Measurements from ENCODE around the gene ERN1. TPM values are rescaled to one million over a fixed set of nuclear protein-coding genes. Genes with fewer than 3 reads are reported as not detected.

ERN1 gene
- polyA plus RNA-seq, 1 donor (not counting 4 experiments of a cell fraction or from before 2014, with no cell fraction given): 7.1 TPM

DNA sequence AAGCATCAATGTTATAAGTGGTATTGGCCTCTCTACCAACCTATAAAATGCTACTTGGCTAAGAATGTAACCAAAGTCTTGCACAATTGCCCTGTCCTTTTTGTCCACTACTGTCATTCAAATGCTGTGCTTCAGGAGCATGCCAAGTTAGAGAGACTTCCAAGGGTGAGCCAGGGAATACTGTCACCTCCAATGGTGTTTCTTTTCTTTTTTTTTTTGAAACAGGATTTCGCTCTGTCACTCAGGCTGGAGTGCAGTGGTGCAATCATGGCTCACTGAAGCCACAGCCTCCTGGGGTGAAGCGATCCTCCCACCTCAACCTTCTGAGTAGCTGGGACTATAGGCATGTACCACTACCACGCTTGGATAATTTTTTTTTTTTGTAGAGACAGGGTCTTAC is 43.7 kb upstream of the ERN1 start:
- DNase-seq (ENCODE audit: low read depth, low spot score) (no peak), FAIRE-seq (no peak)
- Histone ChIP-seq H4K20me1 (ENCODE audit: control insufficient read depth, extremely low read depth, insufficient read depth, low read length) (no peaks in the 10 kb centered on the region), H3K4me2 (ENCODE audit: control insufficient read depth, extremely low read depth, insufficient read depth, low read depth, low read length) (no peak overlapping the region), H3K9me3 (ENCODE audit: control insufficient read depth, low read depth, low read length) (no peaks in the 10 kb centered on the region), H2AFZ (ENCODE audit: control insufficient read depth, low read length) (no peak overlapping the region), H3K27me3 (ENCODE audit: control insufficient read depth, extremely low read depth, insufficient read depth, low read length) (no peaks in the 10 kb centered on the region), H3K4me1 (ENCODE audit: control insufficient read depth, extremely low read depth, insufficient read depth, low read length) (peaks cover 10% of the 10 kb centered on the region), H3K36me3 (ENCODE audit: control insufficient read depth in 2 of 2, extremely low read depth in 1 of 2, insufficient read depth in 2 of 2, low read length in 2 of 2) (peaks cover 26 to 31% of the 10 kb centered on the region in 2 experiments), H3K4me3 (ENCODE audit: control insufficient read depth in 2 of 3, extremely low read depth in 1 of 3, insufficient read depth in 2 of 3, low read depth in 1 of 3, low read length in 3 of 3) (no peak overlapping the region), H3K27ac (ENCODE audit: control insufficient read depth, insufficient read depth, low read length) (no peak overlapping the region), H3K9me1 (ENCODE audit: control insufficient read depth, extremely low read depth, insufficient read depth, low read length) (no peaks in the 10 kb centered on the region), H3K79me2 (ENCODE audit: control insufficient read depth, insufficient read depth, low read length) (no peaks in the 10 kb centered on the region), H3K9ac (ENCODE audit: control insufficient read depth, extremely low read depth, insufficient read depth, low read length) (no peak overlapping the region)
- no peak for TF ChIP-seq EZH2 (IDR thresholded peaks at IDR 0.05; ENCODE audit: low read length)
- no peak for TF ChIP-seq CTCF (optimal IDR thresholded peaks at IDR 0.05 in 1 of 3, IDR thresholded peaks at IDR 0.05 in 1 of 3, conservative IDR thresholded peaks at IDR 0.05 in 1 of 3; ENCODE audit: extremely low read depth in 1 of 3, insufficient read depth in 2 of 3, low read length in 3 of 3)
- dilution Hi-C loops (cut with MboI; ENCODE audit: extremely low pct_ligation_motif_present, low sequenced_read_pairs): no loop called here

GRCh38 chr17:64172510-64172909 is 42.6 kb upstream of the ERN1 start:
- Histone ChIP-seq H3K9me1 (ENCODE audit: control insufficient read depth, extremely low read depth, insufficient read depth, low read length) (no peaks in the 10 kb centered on the region), H3K4me2 (ENCODE audit: control insufficient read depth, extremely low read depth, insufficient read depth, low read depth, low read length) (no peak overlapping the region), H2AFZ (ENCODE audit: control insufficient read depth, low read length) (no peak overlapping the region), H3K27ac (ENCODE audit: control insufficient read depth, insufficient read depth, low read length) (no peak overlapping the region), H3K79me2 (ENCODE audit: control insufficient read depth, insufficient read depth, low read length) (no peaks in the 10 kb centered on the region), H3K9ac (ENCODE audit: control insufficient read depth, extremely low read depth, insufficient read depth, low read length) (no peak overlapping the region), H3K4me1 (ENCODE audit: control insufficient read depth, extremely low read depth, insufficient read depth, low read length) (peaks cover 10% of the 10 kb centered on the region), H4K20me1 (ENCODE audit: control insufficient read depth, extremely low read depth, insufficient read depth, low read length) (no peaks in the 10 kb centered on the region), H3K27me3 (ENCODE audit: control insufficient read depth, extremely low read depth, insufficient read depth, low read length) (no peaks in the 10 kb centered on the region), H3K9me3 (ENCODE audit: control insufficient read depth, low read depth, low read length) (no peaks in the 10 kb centered on the region), H3K4me3 (ENCODE audit: control insufficient read depth in 2 of 3, extremely low read depth in 1 of 3, insufficient read depth in 2 of 3, low read depth in 1 of 3, low read length in 3 of 3) (no peak overlapping the region), H3K36me3 (ENCODE audit: control insufficient read depth in 2 of 2, extremely low read depth in 1 of 2, insufficient read depth in 2 of 2, low read length in 2 of 2) (peaks cover 26 to 33% of the 10 kb centered on the region in 2 experiments)
- dilution Hi-C loops (cut with MboI; ENCODE audit: extremely low pct_ligation_motif_present, low sequenced_read_pairs): no loop called here
- FAIRE-seq (no peak), DNase-seq (ENCODE audit: low read depth, low spot score) (no peak)
- TF ChIP-seq EZH2 (IDR thresholded peaks at IDR 0.05; ENCODE audit: low read length) (no peak), CTCF (optimal IDR thresholded peaks at IDR 0.05 in 1 of 3, IDR thresholded peaks at IDR 0.05 in 1 of 3, conservative IDR thresholded peaks at IDR 0.05 in 1 of 3; ENCODE audit: extremely low read depth in 1 of 3, insufficient read depth in 2 of 3, low read length in 3 of 3) (no peak)
